Measurements from ENCODE around the gene ANKRD39. TPM values are rescaled to one million over a fixed set of nuclear protein-coding genes. Genes with fewer than 3 reads are reported as not detected.
"Not testable (repeated sequence)": the region's sequence is repeated elsewhere in the genome, so short reads cannot be mapped to it uniquely, and the experiment has no call there.

ANKRD39 gene
- total RNA-seq, 1 donor from 2014 or later = 21.5 TPM

DNA sequence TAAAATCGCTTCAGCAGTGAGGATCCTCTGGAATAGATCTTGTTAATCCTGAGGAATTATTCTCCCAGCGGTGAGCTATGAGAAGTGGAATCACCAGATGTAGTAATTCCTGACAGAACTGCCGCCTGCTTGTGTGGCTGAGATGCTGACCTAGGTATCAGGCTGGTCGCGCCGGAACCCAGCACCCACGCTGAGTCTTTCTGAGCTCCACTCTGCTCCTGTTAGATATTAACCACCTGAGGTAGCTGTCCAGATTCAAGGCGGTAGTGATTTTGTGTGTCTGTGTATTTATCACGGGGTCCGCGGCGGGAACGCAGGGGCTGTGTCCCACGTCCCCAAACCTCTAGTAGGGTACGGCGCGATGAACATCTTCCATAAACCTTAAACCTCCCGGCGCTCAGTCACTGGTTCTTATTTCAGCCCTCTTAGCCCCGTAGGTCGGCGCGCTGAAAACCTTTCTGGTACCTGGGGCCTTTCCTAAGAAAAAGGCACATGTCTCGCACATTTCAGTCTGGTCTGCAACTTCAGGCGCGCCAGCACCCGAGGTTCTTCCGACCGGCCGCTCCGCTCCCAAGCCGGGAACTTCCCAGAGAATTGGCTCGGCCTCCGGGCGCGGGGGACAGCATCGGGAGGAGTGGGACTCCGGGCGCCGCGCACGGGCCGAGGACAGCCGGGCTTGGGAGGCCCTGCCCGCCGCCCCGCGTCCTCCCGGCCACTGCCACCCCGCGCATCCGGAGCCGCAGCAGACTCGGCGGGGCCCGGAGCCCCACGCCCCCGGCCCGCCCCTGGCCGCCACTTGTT lies 42.3 kb downstream of the ANKRD39 start:
- no peak for DNase-seq (ENCODE audit: extremely low read depth, low read depth, low spot score)

DNA sequence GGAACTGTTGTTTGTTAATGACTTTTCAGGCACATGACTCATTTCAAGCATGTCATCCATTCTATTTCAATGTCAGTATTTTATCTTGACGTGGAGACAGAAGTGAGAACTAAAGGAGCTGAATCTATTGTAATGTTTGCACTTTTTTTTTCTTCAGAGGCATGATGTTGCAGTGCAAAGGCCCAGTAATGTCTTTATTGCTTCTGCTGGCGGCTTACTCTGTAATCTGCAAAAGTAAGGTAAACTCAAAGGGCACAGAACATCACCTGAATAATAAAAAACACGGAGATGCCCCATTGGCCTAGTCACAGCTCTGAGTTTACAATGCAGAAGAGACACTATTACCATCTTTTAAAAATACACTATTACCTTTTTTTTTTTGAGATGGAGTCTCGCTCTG lies 44.2 kb downstream of the ANKRD39 start:
- DNase-seq (ENCODE audit: extremely low read depth, low read depth, low spot score) = no peak

DNA sequence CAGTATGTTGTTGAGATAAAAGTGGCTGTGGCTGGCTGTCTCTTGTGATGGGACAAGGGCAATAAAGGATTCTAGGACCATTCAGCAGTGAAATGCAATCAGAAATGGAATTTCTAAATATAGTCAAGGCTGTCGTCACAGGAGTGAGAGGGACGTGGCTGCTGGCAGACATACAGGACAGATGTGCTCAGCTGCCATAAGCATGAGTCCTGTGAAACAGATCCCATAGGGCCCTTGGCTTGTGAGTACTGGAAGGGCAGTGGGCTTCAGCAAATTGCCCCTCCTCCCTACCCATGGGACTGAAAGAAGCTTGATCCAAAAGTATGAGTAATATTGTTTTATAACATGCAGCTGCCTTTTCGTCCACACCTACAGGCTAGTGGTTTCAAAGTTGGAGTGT lies 45.9 kb downstream of the ANKRD39 start:
- DNase-seq (ENCODE audit: extremely low read depth, low read depth, low spot score) = no peak

DNA sequence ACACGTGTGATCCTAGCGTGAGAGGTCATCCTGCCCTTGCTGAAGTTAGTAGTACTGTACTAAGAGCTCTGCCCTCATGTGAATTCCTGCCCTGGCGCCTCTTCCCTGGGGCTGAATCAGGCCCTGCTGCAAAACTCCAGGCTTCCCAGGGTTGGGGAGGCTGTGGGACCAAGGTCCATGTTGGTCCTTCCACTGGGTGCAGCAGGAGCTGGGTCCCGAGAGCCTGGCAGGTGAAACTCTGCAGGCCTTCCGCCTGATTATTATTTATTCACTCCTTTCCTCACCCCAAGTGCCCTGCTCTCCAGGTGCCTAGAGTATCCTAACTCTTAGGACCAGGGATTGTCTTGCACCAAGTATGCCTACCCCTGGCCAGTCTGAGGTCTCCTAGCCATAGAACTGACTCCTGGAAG lies 47.0 kb downstream of the ANKRD39 start:
- DNase-seq (ENCODE audit: extremely low read depth, low read depth, low spot score) = no peak

DNA sequence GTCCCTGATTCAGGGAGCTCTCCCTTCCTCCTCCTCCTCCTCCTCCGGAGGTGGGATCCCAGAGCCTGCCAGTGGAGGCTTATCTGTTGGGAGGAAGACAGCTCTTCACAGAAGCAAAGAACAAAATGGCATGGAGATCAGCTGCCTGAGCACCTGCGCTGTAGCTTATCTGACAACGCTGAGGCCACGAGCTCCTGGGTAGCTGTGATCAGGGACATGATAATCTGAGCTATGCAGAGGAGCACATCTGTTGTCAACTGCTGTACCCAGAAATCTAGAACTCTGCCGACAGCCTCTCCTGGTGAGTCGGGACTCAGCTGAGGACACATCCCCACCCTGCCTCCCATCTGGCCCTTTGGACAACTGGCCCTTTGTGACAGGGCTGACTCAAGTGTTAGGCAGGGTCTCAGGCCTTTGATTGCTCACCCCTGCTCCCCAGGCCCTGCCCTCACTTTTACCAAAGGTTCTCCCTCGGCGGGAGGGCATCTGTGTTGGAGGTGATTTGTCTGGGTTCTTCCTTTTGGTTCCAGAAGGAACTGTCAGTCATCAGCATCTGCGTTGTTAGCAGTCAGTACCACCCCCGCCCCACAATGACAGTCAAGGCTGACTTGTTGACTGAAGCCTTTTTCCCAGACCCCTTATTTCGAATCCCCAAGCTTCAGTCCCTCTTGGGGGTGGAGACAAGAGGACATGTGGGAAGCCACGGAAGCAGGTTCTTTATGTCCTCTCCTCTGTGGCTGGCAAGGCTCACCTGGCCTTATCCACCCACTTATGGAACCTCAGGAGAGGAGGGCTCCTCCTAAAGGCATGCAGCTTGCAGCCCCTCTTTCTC lies 47.6 kb downstream of the ANKRD39 start:
- no peak for DNase-seq (ENCODE audit: extremely low read depth, low read depth, low spot score)

DNA sequence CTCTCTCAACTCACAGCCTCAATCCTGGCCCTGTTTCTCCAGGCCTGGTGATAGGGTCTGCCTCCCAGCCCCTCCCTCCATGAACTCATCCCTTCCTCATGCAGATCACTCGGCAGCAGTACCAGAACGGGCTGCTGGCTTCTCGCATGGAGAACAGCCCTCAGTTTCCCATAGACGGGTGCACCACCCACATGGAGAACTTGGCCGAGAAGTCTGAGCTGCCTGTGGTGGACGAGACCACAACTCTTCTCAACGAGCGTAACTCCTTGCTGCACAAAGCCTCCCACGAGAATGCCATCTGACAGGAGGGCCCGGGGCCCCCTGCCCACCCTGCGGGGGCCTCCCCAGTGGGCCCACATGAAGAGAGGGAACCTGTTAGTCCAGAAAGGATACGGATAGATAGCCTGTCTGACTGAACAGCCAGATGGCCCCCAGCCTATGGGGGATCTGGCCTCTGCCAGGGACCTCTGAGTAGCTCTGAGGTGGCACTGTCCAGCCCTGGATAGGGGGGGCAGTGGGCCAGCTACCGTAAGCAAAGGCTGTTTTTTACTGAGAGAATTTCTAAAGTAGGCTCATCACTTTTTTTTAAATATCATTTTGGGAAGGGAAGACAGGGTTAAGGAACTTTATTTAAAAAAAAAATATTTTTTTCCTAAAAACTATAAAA lies 48.5 kb downstream of the ANKRD39 start:
- DNase-seq (ENCODE audit: extremely low read depth, low read depth, low spot score) = no peak

DNA sequence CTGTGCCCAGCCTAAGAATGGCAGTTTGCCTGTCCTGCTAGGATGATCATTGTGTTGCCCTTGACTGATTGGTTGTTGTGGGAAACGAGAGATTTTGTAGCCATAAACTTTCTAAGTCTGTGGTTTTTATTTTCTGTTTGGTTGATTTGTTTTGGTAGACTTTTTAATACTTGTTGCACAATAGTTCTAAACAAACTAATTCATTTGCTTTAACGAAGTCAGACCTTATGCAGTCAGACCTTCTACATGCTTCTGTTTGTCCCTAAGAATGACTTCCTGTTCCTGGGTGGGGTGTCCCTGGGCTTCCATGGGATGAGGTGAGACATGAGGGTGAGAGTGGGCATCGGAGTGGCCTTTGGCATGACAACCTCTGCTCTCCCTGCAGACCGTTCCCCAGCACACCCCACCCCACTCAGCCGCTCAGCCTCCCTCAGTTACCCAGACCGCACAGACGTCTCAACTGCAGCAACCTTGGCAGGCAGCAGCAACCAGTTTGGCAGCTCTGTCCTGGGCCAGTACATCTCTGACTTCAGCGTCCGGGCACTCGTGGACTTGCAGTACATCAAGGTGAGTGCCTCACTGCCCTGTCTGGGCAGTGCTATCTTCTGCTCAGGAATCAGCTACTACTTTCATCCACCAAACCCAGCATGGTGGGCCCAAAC lies 49.5 kb downstream of the ANKRD39 start:
- DNase-seq (ENCODE audit: extremely low read depth, low read depth, low spot score) = no peak

DNA sequence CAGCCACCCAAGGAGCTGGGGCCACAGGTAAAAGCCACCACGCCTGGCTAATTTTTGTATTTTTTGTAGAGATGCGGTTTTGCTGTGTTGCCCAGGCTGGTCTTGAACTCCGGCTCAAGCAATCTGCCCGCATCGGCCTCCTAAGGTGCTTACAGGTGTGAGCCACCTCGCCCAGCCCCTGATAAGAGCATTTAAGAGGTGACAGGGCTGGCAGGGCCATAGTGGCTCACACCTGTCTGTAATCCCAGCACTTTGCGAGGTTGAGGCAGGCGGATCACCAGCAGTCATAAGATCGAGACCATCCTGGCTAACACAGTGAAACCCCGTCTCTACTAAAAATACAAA lies 50.7 kb downstream of the ANKRD39 start:
- no peak for DNase-seq (ENCODE audit: extremely low read depth, low read depth, low spot score)

DNA sequence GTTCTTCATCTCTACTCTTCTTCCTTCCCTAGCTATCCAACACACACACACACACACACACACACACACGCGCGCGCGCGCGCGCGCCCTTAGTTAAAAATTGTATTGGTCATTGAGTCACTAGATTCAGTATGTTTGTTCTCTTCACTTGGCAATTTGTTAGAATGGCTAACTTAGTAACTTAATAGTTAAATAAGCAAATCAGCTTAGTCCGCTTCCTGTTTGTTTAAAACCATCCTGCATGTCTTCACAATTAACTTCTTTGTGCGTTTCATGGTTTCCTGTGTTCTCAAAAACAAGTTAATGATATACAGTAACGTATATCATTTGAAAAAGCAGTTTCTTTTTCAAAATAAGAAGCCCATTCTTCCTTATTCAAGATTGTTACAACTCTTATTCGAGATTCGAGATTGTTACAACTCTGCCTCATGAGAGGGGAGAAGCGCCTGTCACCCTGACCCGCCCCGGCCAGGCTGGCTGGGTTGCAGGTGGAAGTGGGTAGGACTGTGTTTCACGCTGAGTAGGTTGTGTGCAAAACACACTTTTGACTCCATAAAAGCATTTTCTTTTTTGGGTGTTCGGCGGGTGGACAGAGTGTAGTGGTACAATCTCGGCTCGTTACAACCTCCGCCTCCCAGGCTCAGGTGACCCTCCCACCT lies 51.2 kb downstream of the ANKRD39 start:
- no peak for DNase-seq (ENCODE audit: extremely low read depth, low read depth, low spot score)

DNA sequence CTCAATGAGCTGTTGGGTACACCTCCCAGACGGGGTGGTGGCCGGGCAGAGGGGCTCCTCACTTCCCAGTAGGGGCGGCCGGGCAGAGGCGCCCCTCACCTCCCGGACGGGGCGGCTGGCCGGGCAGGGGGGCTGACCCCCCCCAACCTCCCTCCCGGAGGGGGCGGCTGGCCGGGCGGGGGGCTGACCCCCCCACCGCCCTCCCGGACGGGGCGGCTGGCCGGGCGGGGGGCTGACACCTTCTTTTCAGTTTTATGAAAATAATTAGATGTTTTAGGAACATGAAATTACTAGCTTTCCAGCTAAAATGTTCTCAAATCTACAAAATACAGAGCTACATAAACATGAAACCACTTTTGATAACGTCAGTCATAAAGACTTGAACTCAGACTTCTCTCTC lies 51.9 kb downstream of the ANKRD39 start:
- DNase-seq (ENCODE audit: extremely low read depth, low read depth, low spot score) = not testable (repeated sequence)

DNA sequence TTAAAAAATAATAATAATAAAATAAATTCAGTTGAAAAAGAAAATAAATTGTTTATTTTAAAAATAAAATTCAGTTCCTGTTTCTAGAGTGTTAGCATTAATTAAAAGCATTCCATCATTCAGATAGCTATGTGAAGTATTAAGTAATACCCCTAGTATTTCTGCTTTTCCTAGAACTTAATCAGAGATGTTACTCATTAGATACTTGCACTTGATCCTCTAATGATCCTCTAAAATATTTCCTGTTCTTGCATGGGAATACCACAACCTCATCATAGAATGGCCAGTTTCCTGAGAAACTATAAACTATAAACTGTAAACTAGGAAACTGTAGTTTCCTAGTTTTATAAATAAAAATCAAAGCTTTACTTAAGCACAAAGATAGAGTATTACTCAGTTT lies 52.8 kb downstream of the ANKRD39 start:
- DNase-seq (ENCODE audit: extremely low read depth, low read depth, low spot score) = no peak

DNA sequence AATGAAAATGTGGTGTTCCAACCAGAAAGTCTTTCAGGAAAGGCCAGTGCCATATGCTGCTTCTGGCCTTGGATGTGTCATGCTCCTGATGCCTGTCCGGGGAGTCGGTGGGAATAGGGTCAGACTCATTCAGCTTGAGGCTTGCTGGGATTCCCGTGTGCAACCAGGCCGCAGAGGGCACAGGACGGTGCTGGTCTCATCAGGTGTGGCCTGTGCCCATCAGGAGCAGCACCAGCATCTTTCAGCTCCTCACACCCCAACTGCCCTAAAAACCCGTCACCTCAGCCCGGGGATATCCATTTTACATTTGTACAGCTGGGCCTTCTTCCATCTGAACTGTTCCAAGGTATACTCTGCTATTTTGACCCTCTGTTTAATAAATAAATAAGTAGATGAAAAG lies 55.1 kb downstream of the ANKRD39 start:
- no peak for DNase-seq (ENCODE audit: extremely low read depth, low read depth, low spot score)

DNA sequence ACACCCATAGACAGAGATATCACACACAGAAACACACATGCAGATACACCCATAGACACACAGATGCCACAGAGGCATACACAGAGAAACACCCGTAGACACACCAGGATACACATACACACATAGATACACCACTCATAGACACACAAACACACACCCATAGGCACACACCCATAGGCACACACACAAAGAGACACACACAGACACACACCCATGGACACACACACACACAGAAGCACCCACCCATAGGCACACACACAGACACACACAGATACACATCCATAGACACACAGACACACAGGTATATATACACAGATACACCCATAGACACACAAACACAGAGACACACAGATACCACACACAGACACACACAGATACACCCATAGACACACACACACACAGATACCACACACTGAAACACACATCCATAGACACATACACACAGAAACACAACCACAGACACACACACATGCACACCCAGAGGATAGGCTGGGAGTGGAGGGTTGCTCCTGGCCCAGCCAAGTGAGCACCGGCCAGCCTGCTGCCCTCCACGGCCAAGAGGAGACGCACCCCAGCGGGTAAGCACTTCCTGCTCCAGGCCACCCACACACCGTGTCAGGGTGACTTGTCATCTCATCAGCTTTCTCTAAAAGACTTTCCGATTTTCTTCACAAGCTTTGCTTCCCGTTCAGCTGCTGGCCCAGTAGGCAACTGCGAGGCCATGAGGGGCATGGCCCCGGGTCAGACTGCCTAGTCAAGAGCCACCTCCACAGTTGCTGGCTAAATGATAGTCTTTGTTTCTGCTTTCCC lies 55.8 kb downstream of the ANKRD39 start:
- DNase-seq (ENCODE audit: extremely low read depth, low read depth, low spot score) = no peak

DNA sequence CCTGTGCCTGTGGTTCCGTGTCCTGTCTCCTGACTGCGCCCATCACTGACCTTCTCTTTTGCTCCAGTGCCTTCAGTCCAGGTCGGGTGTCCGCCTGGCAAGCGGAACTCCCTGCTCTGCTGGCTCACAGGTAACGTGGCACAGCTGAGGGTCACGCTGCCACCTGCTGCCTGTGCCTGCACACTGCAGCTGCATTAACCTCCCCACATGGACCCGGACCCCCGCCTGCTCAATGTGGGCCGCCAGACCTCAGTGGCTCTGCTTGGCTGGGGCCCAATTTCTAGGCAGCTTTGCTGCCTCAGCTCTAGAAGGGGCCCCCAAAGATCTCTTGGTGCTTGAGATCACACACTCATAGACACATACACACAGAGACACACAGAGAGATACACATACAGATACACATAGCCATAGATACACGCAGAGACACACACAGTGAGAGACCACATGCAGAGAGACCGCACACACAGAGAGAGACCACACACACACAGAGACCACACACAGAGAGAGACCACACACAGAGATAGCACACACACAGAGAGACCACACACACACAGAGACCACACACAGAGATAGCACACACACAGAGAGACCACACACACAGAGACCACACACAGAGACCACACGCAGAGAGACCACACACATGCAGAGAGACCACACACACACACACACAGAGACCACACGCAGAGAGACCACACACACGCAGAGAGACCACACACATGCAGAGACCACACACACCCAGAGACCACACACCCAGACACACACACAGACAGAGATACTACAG lies 56.6 kb downstream of the ANKRD39 start:
- DNase-seq (ENCODE audit: extremely low read depth, low read depth, low spot score) = no peak

DNA sequence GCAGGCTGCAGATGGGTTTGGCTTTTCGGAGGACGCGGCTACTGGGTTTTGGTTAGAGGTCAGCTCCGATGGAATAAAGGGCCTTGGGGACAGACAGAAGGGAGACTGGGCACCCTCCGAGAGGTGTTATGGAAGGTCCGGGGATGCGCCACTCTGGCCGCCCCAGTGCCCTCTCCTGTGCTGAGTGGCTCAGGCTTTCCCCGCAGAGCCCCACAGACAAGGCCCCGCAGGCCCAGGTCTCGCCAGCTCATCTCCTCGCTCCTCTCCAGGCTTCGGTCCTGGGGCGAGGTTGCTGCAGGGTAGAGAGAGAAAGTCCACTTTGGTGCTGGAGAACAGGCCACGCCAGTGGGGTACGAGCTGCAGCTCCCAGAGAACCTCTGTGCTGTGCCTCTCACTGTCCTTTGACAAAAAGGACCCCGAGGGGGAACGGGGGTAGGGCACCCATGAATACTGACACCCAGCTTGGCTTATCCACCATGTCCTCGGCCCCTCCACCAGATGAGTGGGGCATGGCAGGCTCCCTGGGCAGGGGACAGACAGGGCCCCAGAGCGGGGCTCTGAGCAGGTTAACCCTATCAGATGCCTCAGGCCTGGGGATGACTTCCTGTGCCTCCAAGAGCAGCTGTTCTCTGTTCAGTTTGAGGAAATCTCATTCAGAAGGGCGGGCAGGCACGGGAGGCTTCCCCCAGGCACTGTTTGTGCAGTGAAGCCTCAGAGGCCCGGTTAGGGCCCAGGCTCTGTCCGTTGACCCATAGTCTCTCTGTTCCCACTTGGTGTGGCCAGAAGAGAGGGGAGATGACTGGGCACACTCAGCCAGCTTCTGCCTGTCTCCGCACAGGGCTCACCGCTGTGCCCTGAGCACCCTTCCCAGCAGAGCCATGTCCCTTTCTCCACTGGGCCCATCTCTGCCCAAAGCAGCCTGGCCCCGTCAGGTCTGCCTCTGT lies 57.5 kb downstream of the ANKRD39 start:
- no peak for DNase-seq (ENCODE audit: extremely low read depth, low read depth, low spot score)

DNA sequence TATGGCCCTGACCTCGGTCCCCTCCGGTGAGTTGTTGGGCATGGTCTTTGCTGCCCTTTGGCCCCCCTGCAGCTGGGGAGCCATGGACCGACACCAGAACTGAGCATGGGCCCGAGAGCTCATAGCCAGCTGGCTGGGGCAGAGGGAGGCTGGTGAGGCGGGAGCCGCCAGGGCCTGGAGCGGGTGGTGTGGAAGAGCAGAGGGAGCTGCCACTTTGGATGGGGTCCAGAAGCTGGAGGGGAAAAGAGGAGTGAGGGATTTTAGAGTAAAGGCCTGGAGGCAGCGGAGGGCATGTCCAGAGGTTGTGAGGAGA lies 58.2 kb downstream of the ANKRD39 start:
- DNase-seq (ENCODE audit: extremely low read depth, low read depth, low spot score) = no peak

DNA sequence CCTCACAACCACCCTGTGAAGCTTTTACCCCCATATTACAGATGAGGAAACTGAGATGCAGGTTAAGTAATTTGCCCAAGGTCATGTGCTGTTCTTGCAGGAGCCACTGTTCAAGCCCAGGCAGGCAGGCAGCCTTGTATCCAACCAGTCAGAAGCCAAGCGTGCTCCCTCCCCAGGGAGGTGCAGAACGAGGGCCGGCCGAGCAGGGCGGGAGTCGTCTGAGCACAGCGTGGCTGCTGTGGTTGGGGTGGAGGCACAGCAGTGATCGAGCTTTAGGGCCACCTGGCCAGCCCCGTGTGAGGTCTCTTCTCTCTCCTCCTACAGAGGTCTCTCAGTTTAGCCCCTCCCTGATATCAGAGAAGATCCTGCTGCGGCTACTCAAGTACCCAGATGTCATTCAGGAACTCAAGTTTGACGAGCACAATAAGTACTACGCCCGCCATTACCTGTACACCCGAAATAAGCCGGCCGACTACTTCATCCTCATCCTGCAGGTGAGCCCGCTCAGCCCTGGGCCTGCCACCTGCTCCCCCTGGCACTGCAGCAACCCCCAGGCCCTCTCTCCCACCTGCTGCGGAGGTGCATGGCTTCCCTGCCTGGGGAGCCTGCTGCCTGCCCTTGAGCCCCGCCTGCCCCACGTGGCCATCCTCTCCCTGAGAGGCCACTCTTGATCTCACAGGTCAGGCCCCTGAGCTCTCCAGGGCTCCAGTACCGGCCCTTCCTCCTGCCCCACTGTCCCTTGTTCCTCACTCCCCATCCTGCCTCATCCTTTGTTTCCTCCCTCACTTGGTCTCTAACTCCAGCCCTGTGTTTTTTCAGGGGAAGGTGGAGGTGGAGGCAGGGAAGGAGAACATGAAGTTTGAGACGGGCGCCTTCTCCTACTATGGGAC lies 58.8 kb downstream of the ANKRD39 start:
- DNase-seq (ENCODE audit: extremely low read depth, low read depth, low spot score) = no peak

All from glomerular endothelial cell (primary cell).